RWPE1 (cell line): ENCODE data around the gene WNT7B.

ENCODE experiments used
- CTCF ChIA-PET: fragments of 350-600 bp; sonication (Branson Sonifier 250); formaldehyde crosslinking; extraction: SDS; loops from one replicate; lab custom pipeline; 2021; lab: Yijun Ruan, JAX
- POLR2A ChIA-PET: fragments of 400-600 bp; formaldehyde crosslinking; extraction: SDS; loops from one replicate; lab custom pipeline; 2020; ENCODE audit warnings: antibody characterized with exemption; ENCODE audit not compliant: low non-redundant PET; lab: Yijun Ruan, JAX
- DNase-seq: peaks from one replicate; pipeline ENCODE4 v3.0.0; 2012; ENCODE audit warnings: low spot score
- H3K27ac ChIP-seq: fragments of 450-650 bp; 2 replicates; pipeline ENCODE4 v1.5.1; 2017
- TF ChIP-seq, protein P1 (sequence below): fragments of 450-650 bp; conservative IDR thresholded peaks from 2 replicates; pipeline ENCODE4 v1.5.1; 2017; ENCODE audit warnings: low read depth, mild to moderate bottlenecking

The WNT7B gene

DNA sequence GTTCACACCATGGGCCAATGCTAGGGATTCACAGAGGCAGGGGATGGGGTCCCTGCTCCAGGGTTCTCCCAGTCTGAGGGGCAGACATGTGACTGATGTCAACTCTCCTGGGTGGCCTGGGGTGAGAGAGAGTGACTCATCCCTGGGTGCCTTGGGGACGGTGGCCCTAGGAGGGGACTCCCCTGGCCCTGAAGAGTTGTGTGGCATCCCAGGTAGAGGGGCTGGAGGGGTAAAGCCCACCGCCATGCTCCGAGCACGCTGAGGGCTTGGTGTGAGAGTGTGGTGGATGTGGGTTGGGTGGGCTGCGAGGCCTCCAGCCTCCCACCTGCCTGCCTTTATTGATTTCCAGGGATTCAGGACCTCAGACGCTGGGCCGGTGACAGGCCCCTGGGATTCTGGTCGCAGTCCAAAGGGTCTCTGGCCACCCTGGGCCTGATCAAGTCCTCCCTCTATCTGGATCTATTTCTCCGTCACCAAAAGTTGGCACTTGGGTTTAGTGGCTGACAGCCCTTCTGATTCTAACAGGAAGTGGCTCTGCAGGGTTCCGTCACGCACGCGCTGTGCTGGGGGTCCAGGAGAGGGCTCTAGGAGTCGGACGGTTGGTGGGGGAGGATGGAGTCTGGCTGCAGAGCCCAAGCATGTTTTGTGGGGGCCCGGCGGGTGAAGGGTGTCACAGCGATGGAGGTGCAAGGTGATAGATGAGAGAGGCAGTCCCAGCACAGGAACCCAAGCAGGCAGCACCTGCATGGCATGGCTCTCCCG, 27.3 kb upstream of the WNT7B start:
- DNase-seq, result no peak
- TF ChIP-seq, protein P1, sequence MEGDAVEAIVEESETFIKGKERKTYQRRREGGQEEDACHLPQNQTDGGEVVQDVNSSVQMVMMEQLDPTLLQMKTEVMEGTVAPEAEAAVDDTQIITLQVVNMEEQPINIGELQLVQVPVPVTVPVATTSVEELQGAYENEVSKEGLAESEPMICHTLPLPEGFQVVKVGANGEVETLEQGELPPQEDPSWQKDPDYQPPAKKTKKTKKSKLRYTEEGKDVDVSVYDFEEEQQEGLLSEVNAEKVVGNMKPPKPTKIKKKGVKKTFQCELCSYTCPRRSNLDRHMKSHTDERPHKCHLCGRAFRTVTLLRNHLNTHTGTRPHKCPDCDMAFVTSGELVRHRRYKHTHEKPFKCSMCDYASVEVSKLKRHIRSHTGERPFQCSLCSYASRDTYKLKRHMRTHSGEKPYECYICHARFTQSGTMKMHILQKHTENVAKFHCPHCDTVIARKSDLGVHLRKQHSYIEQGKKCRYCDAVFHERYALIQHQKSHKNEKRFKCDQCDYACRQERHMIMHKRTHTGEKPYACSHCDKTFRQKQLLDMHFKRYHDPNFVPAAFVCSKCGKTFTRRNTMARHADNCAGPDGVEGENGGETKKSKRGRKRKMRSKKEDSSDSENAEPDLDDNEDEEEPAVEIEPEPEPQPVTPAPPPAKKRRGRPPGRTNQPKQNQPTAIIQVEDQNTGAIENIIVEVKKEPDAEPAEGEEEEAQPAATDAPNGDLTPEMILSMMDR, result no peak
- POLR2A ChIA-PET, result no interaction called here
- H3K27ac ChIP-seq, result peak overlapping the region; percentile 100
- CTCF ChIA-PET, result no interaction called here

DNA sequence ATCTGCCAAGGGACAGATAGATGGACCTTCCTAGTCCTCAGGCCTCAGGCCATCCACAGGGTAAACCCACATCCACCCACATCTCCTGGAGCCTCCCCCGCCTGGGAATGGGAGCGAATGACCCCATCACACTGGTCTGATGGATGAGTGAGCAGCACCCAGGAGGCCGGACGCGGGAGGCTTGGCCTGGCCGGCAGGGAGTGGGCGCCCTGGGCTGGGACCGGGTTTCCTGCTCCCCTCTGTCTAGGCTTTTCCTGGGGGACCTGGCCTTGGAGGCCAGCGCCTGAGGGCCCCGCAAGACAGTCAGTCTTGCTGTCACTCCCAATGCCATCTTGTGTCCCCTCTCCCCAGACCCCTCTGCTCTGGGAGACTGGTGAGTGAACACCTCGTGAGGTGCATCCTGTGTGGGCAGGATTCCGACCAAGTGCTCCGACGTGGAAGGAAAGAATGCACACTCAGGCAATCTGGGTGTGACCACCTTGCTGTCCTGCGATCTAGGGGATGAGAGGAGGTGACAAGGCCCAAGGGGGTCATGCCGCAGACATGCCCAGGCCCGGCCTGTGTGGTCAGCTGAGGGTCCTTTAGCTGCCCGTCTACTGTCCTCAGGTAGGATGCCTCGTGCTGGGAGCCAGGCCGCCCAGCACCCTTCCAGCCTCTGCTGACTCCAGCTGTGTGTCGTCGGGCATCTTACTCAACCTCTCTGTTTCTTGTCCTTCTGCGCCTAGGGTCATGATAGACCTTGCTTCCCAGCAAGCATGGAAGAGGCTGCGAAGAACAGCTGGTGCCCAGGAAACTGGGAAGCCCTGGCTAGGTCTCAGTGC, 26.5 kb upstream of the WNT7B start:
- POLR2A ChIA-PET, result no interaction called here

DNA sequence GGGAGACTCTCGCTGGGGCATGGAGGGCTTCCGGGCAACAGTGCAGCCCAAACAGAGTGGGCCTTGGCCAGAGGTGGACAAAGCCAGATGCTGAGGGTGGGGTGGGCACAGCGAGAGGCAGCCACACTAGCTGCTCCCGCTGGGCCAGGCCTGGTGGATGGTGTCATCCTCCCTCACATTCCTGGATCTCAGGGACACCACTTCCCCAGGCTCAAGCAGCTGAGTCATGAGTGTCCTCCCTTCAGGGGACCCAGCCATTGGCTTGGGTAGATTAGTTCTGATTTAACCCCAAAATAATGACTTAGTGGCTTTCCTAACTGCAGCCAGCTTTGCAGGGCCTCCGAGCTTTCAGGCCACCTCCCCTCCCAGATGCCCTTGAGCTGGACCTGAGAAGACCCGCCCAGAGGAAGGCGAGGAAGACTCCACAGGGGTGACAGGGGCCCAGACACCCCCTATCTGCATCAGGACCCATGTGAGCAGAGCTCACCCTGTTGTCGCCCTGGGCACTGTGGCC, 25.9 kb upstream of the WNT7B start:
- TF ChIP-seq, protein P1, result no peak
- POLR2A ChIA-PET, result no interaction called here
- CTCF ChIA-PET, result no interaction called here
- no peak for DNase-seq
- peak overlapping the region; percentile 100 for H3K27ac ChIP-seq

More for the DNA sequence above, 26.5 kb upstream of the WNT7B start:
- CTCF ChIA-PET, result no interaction called here
- TF ChIP-seq, protein P1, result no peak
- DNase-seq, result no peak
- H3K27ac ChIP-seq, result peak overlapping the region; percentile 100

DNA sequence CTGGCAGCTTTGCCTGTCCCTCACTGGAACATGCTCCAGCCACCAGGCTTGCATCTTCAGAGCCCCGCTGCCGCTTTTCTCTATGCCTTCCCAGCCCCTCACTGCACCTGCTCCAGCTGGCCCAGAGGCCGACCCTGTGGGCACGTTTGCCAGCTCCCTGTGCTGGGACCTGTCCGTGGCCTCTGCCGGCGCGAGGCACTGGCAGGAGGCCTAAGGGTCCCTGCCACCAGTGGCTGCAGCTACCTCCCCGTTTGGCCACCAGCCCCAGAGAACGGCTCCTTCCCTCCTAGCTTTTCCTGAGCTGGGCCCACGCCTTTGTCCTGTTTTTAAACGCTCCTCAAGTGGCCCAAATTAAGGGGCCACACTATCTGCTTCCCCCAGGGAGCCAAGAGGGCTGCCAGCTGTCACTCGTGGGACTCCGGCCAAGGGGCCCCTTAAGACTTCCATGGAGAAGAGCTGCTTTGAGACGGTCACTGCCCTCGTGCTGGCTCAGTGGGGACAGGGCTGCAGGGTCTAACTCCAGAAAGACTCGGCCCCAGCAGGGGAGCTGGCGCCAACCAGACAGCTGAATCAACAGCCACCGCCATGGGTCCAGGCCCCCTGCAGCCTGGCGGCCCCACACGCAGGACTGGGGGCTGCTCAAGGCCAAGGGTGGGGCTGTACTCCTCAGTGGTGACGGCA, 24.6 kb upstream of the WNT7B start:
- DNase-seq, result no peak
- POLR2A ChIA-PET, result no interaction called here
- CTCF ChIA-PET, result interaction anchor here (0.6 kb wide), 1 partner anchor 389 kb away, joined by 3 read pairs; no protein-coding TSS in a partner anchor
- TF ChIP-seq, protein P1, result no peak
- H3K27ac ChIP-seq, result peak overlapping the region; percentile 100

DNA sequence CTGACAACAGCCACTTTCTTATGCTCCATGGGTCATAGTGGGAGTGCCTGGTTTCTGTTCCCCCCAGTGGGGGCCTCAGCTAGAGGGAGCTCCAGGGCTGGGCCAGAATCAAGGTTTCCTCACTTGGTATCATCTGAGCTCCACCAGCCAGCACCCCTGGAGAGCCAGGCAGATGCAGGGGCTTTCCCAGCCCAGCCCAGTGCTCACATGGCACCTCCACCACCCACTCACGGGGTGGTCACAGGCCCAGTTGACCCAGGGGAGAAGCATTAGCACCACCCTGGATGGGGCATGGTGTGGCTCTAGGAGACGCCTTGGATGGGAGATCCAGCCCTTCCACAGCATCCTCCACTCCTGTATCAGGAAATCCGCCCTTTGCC, 24.1 kb upstream of the WNT7B start:
- H3K27ac ChIP-seq, result peak overlapping the region; percentile 100
- CTCF ChIA-PET, result interaction anchor here (0.6 kb wide), 1 partner anchor 389 kb away, joined by 3 read pairs; no protein-coding TSS in a partner anchor
- POLR2A ChIA-PET, result no interaction called here
- DNase-seq, result no peak
- TF ChIP-seq, protein P1, result no peak
